GM23338 (cell line): ENCODE data around the gene APBA2. TPM values are rescaled to one million over a fixed set of nuclear protein-coding genes. Genes with fewer than 3 reads are reported as not detected.

Experiments
- ATAC-seq: fragments of 200-7000 bp; cut with Tn5 transposase; 3 replicates; pipeline ENCODE4 v1.9.1; 2020
- DNase-seq: peaks from one replicate; pipeline ENCODE4 v3.0.0-alpha.2; 2015; ENCODE audit warnings: low spot score
- H2AFZ ChIP-seq: fragments of 200-600 bp; sonication (generic); 2 replicates; pipeline ENCODE4 v1.8.0; 2016; ENCODE audit warnings: antibody characterized with exemption, mild to moderate bottlenecking, moderate library complexity
- H3F3A ChIP-seq: fragments of 200-600 bp; sonication (generic); replicated peaks from 2 replicates; pipeline ENCODE4 v1.8.0; 2017; ENCODE audit warnings: antibody characterized with exemption, mixed run types, low read depth
- H3K27ac ChIP-seq: fragments of 200-600 bp; sonication (generic); 2 replicates; pipeline ENCODE4 v1.6.1; 2016; ENCODE audit warnings: low read depth
- H3K27me3 ChIP-seq: fragments of 200-600 bp; sonication (generic); 2 replicates; pipeline ENCODE4 v1.8.0; 2016; ENCODE audit warnings: mild to moderate bottlenecking, mixed run types, moderate library complexity; ENCODE audit not compliant: insufficient read depth
- H3K36me3 ChIP-seq: fragments of 200-600 bp; sonication (generic); 2 replicates; pipeline ENCODE4 v1.8.0; 2016; ENCODE audit warnings: mild to moderate bottlenecking; ENCODE audit not compliant: insufficient read depth
- H3K4me1 ChIP-seq: fragments of 200-600 bp; sonication (generic); 2 replicates; pipeline ENCODE4 v1.8.0; 2016; ENCODE audit warnings: mild to moderate bottlenecking, moderate library complexity; ENCODE audit not compliant: insufficient read depth
- H3K4me2 ChIP-seq: fragments of 200-600 bp; sonication (generic); 2 replicates; pipeline ENCODE4 v1.7.1; 2017; ENCODE audit warnings: mixed run types
- H3K4me3 ChIP-seq: fragments of 200-600 bp; sonication (generic); 2 replicates; pipeline ENCODE4 v1.6.1; 2016; ENCODE audit warnings: mixed run types
- H3K79me2 ChIP-seq: fragments of 200-600 bp; sonication (generic); replicated peaks from 2 replicates; pipeline ENCODE4 v1.8.0; 2017; ENCODE audit warnings: mild to moderate bottlenecking; ENCODE audit not compliant: insufficient read depth
- H3K9me2 ChIP-seq: fragments of 200-600 bp; sonication (generic); 2 replicates; pipeline ENCODE4 v1.8.0; 2017; ENCODE audit not compliant: insufficient read depth
- H4K20me1 ChIP-seq: fragments of 200-600 bp; sonication (generic); replicated peaks from 2 replicates; pipeline ENCODE4 v1.8.0; 2017; ENCODE audit warnings: mild to moderate bottlenecking; ENCODE audit not compliant: insufficient read depth
- H3K27ac Mint-ChIP-seq: 2 replicates; pipeline ENCODE4 v1.8.0; 2020; ENCODE audit warnings: inconsistent platforms, mild to moderate bottlenecking, moderate library complexity, mixed read lengths
- H3K27me3 Mint-ChIP-seq: 3 replicates; pipeline ENCODE4 v1.8.0; 2022; ENCODE audit warnings: low read depth, mild to moderate bottlenecking, moderate library complexity, mixed read lengths, inconsistent platforms; ENCODE audit not compliant: insufficient read depth, poor library complexity
- H3K36me3 Mint-ChIP-seq: 3 replicates; pipeline ENCODE4 v1.8.0; 2021; ENCODE audit warnings: low read depth, mild to moderate bottlenecking, inconsistent platforms, moderate library complexity, mixed read lengths
- H3K4me1 Mint-ChIP-seq: 3 replicates; pipeline ENCODE4 v1.8.0; 2020; ENCODE audit warnings: mild to moderate bottlenecking, inconsistent platforms, mixed read lengths
- H3K4me3 Mint-ChIP-seq: 3 replicates; pipeline ENCODE4 v1.8.0; 2021; ENCODE audit warnings: moderate library complexity, mild to moderate bottlenecking, inconsistent platforms, mixed read lengths
- H3K9me3 Mint-ChIP-seq: 3 replicates; pipeline ENCODE4 v1.8.0; 2020; ENCODE audit warnings: moderate library complexity, mild to moderate bottlenecking, inconsistent platforms, mixed read lengths
- CREB1 ChIP-seq: fragments of 250-450 bp; sonication (Bioruptor Pico); IDR thresholded peaks from 2 replicates; pipeline ENCODE4 v1.5.0; 2020; ENCODE audit warnings: low read depth, mild to moderate bottlenecking, moderate library complexity
- CTCF ChIP-seq, 2 experiments: fragments of 200-600 bp in 1 of 2; sonication (generic) in 1 of 2; conservative IDR thresholded peaks; 2 replicates each; pipeline versions ENCODE4 v1.5.1 to v1.6.1; 2016 to 2017; ENCODE audit warnings: antibody characterized with exemption in 2 of 2, low read depth in 2 of 2, mild to moderate bottlenecking in 2 of 2, moderate library complexity in 1 of 2
- ETS1 ChIP-seq: IDR thresholded peaks from 2 replicates; pipeline ENCODE4 v1.6.1; 2016; ENCODE audit warnings: antibody characterized with exemption
- EZH2 ChIP-seq: fragments of 200-600 bp; sonication (generic); IDR thresholded peaks from one replicate; pipeline ENCODE4 v1.8.0; 2017; ENCODE audit warnings: antibody characterized with exemption, mild to moderate bottlenecking, low read depth; ENCODE audit not compliant: unreplicated experiment
- EZH2phosphoT487 ChIP-seq: fragments of 200-600 bp; sonication (generic); IDR thresholded peaks from one replicate; pipeline ENCODE4 v1.8.1; 2018; ENCODE audit warnings: antibody characterized with exemption; ENCODE audit not compliant: unreplicated experiment
- JUNB ChIP-seq: IDR thresholded peaks from one replicate; pipeline ENCODE4 v1.6.1; 2016; ENCODE audit warnings: antibody characterized with exemption; ENCODE audit not compliant: unreplicated experiment
- NANOG ChIP-seq: IDR thresholded peaks from 2 replicates; pipeline ENCODE4 v1.6.1; 2016; ENCODE audit warnings: antibody characterized with exemption, borderline replicate concordance
- POLR2AphosphoS5 ChIP-seq: IDR thresholded peaks from 2 replicates; pipeline ENCODE4 v1.6.1; 2016; ENCODE audit warnings: antibody characterized with exemption, low read depth
- REST ChIP-seq: IDR thresholded peaks from one replicate; pipeline ENCODE4 v1.6.1; 2018; ENCODE audit warnings: antibody characterized with exemption; ENCODE audit not compliant: unreplicated experiment
- STAT1 ChIP-seq: IDR thresholded peaks from one replicate; pipeline ENCODE4 v1.6.1; 2016; ENCODE audit warnings: antibody characterized with exemption; ENCODE audit not compliant: unreplicated experiment
- ZNF114 ChIP-seq: fragments of 250-450 bp; sonication (Bioruptor Pico); IDR thresholded peaks from 2 replicates; pipeline ENCODE4 v1.5.0; 2020; ENCODE audit warnings: mild to moderate bottlenecking, moderate library complexity
- ZNF331 ChIP-seq: fragments of 250-450 bp; sonication (Bioruptor Pico); IDR thresholded peaks from 2 replicates; pipeline ENCODE4 v1.5.0; 2020; ENCODE audit warnings: low read depth, mild to moderate bottlenecking, moderate library complexity
- ZNF462 ChIP-seq: fragments of 250-450 bp; sonication (Bioruptor Pico); IDR thresholded peaks from 2 replicates; pipeline ENCODE4 v1.5.0; 2020; ENCODE audit warnings: mild to moderate bottlenecking, moderate library complexity
- polyA plus RNA-seq: library from polyadenylated mRNA; unstranded; fragments of >200 nt; fragmentation: Nextera tagmentation; extraction: Ambion mirVana; gene quantifications from 2 replicates; pipeline ENCODE4 v1.2.1, GENCODE V29; 2016
- total RNA-seq: library from RNA; depleted of rRNA; stranded (reverse); fragments of >200 nt; shearing (Covaris generic); gene quantifications from 2 replicates; pipeline ENCODE4 v1.2.3, GENCODE V29; 2014

Gene APBA2
- total and polyA plus RNA-seq, 2 experiments from 2014 or later = 5.9 to 24.7 TPM

- no peak overlapping the region for H2AFZ ChIP-seq
- Mint-ChIP-seq H3K36me3 (no peaks in the 10 kb centered on the region), H3K9me3 (no peaks in the 10 kb centered on the region; the same call in 2 of the 3 replicates), H3K27me3 (no peaks in the 10 kb centered on the region), H3K4me3 (no peak overlapping the region), H3K27ac (no peak overlapping the region), H3K4me1 (peaks cover 23% of the 10 kb centered on the region)
- H3K79me2 ChIP-seq = no peaks in the 10 kb centered on the region
- H3K27ac ChIP-seq = no peak overlapping the region
- no peak for TF ChIP-seq EZH2phosphoT487
- TF ChIP-seq ETS1 = no peak
- no peak for TF ChIP-seq NANOG
- TF ChIP-seq STAT1 = no peak
- TF ChIP-seq CREB1 (CRISPR knock-in tag) = no peak
- TF ChIP-seq POLR2AphosphoS5 = no peak
- TF ChIP-seq ZNF462 = no peak
- no peak for TF ChIP-seq EZH2
- TF ChIP-seq CTCF (conservative IDR thresholded peaks at IDR 0.05; ENCODE audit: low read depth in 2 of 2) = no peak
- TF ChIP-seq ZNF114 (CRISPR knock-in tag) = no peak
- no peak for TF ChIP-seq JUNB
- TF ChIP-seq ZNF331 = no peak
- no peak for TF ChIP-seq REST
- H3K4me3 ChIP-seq = no peak overlapping the region
- no peaks in the 10 kb centered on the region for H3K36me3 ChIP-seq
- no peak overlapping the region for H3K4me2 ChIP-seq
- peaks cover 15% of the 10 kb centered on the region for H3K4me1 ChIP-seq
- ATAC-seq = no peak
- H3F3A ChIP-seq = no peaks in the 10 kb centered on the region
- H3K27me3 ChIP-seq = no peaks in the 10 kb centered on the region
- no peaks in the 10 kb centered on the region for H3K9me2 ChIP-seq
- no peaks in the 10 kb centered on the region for H4K20me1 ChIP-seq
- no peak for DNase-seq
Measured at GRCh38 chr15:29142129-29142747, 256.5 kb downstream of the APBA2 start.
